Pancreas (tissue), 10 donors: ENCODE measurements around the gene CYP4A22. TPM values are rescaled to one million over a fixed set of nuclear protein-coding genes. Genes with fewer than 3 reads are reported as not detected.

Experiments
- ATAC-seq, 4 donors: fragments of 200-7000 bp; cut with Tn5 transposase; one replicate each; pipeline versions ENCODE4 v1.8.0 to v1.9.1; 2020; ENCODE audit warnings: mild to moderate bottlenecking in 4 of 4, moderate library complexity in 4 of 4
- DNase-seq, 6 donors: peaks; one replicate each; pipeline ENCODE4 v3.0.0-alpha.2; 2020
- FAIRE-seq: peaks from 2 replicates; lab custom pipeline; 2012; peaks lifted over from hg19 to GRCh38; lab: Jason Lieb, UNC
- H3K27ac ChIP-seq, 4 donors: fragments of 200-600 bp; sonication (generic); 1 replicate in 3 of 4; 2 replicates in 1 of 4; pipeline versions ENCODE4 v1.5.0 to v1.8.0; 2020
- H3K27me3 ChIP-seq, 4 donors: fragments of 200-600 bp; one replicate each; pipeline ENCODE4 v1.8.0; 2021
- H3K36me3 ChIP-seq, 3 donors: fragments of 200-600 bp; sonication (generic) in 1 of 3; one replicate each; pipeline versions ENCODE4 v1.5.0 to v1.8.0; 2020 to 2021
- H3K4me1 ChIP-seq, 3 donors: fragments of 200-600 bp; one replicate each; pipeline ENCODE4 v1.8.0; 2021
- H3K4me3 ChIP-seq, 4 donors: fragments of 200-600 bp; sonication (generic) in 2 of 4; one replicate each; pipeline versions ENCODE4 v1.5.0 to v1.8.0; 2020 to 2021
- H3K9me3 ChIP-seq, 4 donors: fragments of 200-600 bp; one replicate each; pipeline ENCODE4 v1.8.0; 2021
- CTCF ChIP-seq, 4 donors: fragments of 200-600 bp; sonication (generic) in 3 of 4; IDR thresholded peaks; one replicate each; pipeline versions ENCODE4 v1.5.0 to v1.8.0; 2021; ENCODE audit warnings: antibody characterized with exemption in 4 of 4
- WGBS, 2 donors: extraction: QIAGEN DNeasy Blood & Tissue Kit; methylation state at CpG; one replicate each; pipeline ENCODE4 v1.1.7; 2013; 5-methylcytosine and 5-hydroxymethylcytosine counted together
- intact Hi-C, 3 donors: fragments of 100-400 bp; cut with DNase I; formaldehyde crosslinking; loops; one replicate each; pipeline versions ENCODE4 v1.11.1 to v1.14.2; 2022
- polyA plus RNA-seq, 2 donors: library from polyadenylated mRNA; stranded (reverse); fragments of 200-250 nt; gene quantifications; one replicate each; pipeline ENCODE4 v1.2.3, GENCODE V29; 2013
- total RNA-seq, 6 donors: library from RNA; stranded (reverse); fragmentation: NEBNext Ultra II Directional in 4 of 6; extraction: Animal tissue kit (Norgen Biotek cat#: 25700) in 4 of 6; gene quantifications; one replicate each; pipeline versions ENCODE4 v1.2.1 to v1.2.4, GENCODE V29; 2021 to 2023
- donor health status: healthy with polysubstance abuse.
- donor health status: DM: no; HTN: no; CAD: no; lungs with moderate emphysema.
- donor health status: DM: no; HTN: no; CAD: no.
- donor health status: control.
- donor health status: control.
- donor health status: Bipolar disorder and iron deficiency.
- donor health status: DM: yes; HTN: yes; CAD: no.
- donor health status: DM: no; HTN: no; CAD: no.
- donor health status: DM: no; HTN: no; CAD: no.
- donor health status: DM: yes; HTN: yes; CAD: no.

CYP4A22 gene
- total and polyA plus RNA-seq, 8 donors, result 0.11 to 0.28 (median 0.19) TPM; not detected in 5

- Histone ChIP-seq H3K4me1 (peaks cover 0 to 12% (median 6%) of the 10 kb centered on the region in 3 donors), H3K9me3 (no peaks in the 10 kb centered on the region), H3K27ac (no peak overlapping the region), H3K36me3 (no peaks in the 10 kb centered on the region), H3K27me3 (no peaks in the 10 kb centered on the region), H3K4me3 (no peak overlapping the region)
- no peak for TF ChIP-seq CTCF (IDR thresholded peaks at IDR 0.05)
- 64 to 66% methylated on average over 7 of the region's 7 CpGs for WGBS, 2 donors
- FAIRE-seq (no peak), DNase-seq (no peak), ATAC-seq (no peak)
- intact Hi-C loops, result loop anchor here in 2 of 3 donors (10.0 kb wide), 4 partner anchors 82 to 542 kb away; partner anchors contain the start of gene FOXE3 (in 1 of the 2)
These were observed 45.5 kb downstream of the CYP4A22 start for GRCh38 chr1:47182676-47183235.

- Histone ChIP-seq H3K9me3 (no peaks in the 10 kb centered on the region), H3K4me3 (no peak overlapping the region), H3K36me3 (no peaks in the 10 kb centered on the region), H3K27ac (no peak overlapping the region), H3K4me1 (peaks cover 0 to 12% (median 6%) of the 10 kb centered on the region in 3 donors), H3K27me3 (no peaks in the 10 kb centered on the region)
- ATAC-seq (no peak), DNase-seq (no peak), FAIRE-seq (no peak)
- WGBS, 2 donors, result 78 to 81% methylated on average over 11 of the region's 11 CpGs
- intact Hi-C loops, result loop anchor here in 2 of 3 donors (10.0 kb wide), 4 partner anchors 81 to 541 kb away; partner anchors contain the start of gene FOXE3 (in 1 of the 2)
- TF ChIP-seq CTCF (IDR thresholded peaks at IDR 0.05), result no peak
These were observed 46.3 kb downstream of the CYP4A22 start for GRCh38 chr1:47183308-47184089.

GRCh38 chr1:47184090-47184821 lies 47.0 kb downstream of the CYP4A22 start:
- 78 to 82% methylated on average over 5 of the region's 5 CpGs for WGBS, 2 donors

More at GRCh38 chr1:47184090-47184821, 47.0 kb downstream of the CYP4A22 start:
- no peak overlapping the region for H3K27ac ChIP-seq
- no peaks in the 10 kb centered on the region for H3K27me3 ChIP-seq
- no peak for DNase-seq
- intact Hi-C loops, result loop anchor here in 2 of 3 donors (10.0 kb wide), 4 partner anchors 81 to 541 kb away; partner anchors contain the start of gene FOXE3 (in 1 of the 2)
- no peaks in the 10 kb centered on the region for H3K36me3 ChIP-seq
- no peak for FAIRE-seq
- H3K4me3 ChIP-seq, result no peak overlapping the region
- TF ChIP-seq CTCF (IDR thresholded peaks at IDR 0.05), result no peak
- H3K4me1 ChIP-seq, result peaks cover 0 to 12% (median 6%) of the 10 kb centered on the region in 3 donors
- ATAC-seq, result peak in 1 of 4 donors; percentile 2
- no peaks in the 10 kb centered on the region for H3K9me3 ChIP-seq
